ENCODE results near the gene SHOX.
"Not testable (repeated sequence)": the region's sequence is repeated elsewhere in the genome, so short reads cannot be mapped to it uniquely, and the experiment has no call there.

The SHOX gene

DNA sequence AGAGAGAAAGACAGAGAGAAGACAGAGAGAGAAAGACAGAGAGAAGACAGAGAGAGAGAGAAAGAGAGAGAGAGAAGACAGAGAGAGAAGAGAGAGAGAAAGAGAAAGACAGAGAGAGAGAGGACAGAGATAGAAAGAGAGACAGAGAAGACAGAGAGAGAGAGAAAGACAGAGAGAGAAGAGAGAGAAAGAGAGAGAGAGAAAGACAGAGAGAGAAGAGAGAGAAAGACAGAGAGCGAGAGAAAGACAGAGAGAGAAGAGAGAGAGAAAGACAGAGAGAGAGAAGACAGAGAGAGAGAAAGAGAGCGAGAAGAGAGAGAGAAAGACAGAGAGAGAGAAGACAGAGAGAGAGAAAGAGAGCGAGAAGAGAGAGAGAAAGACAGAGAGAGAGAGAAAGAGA lies 7.8 kb upstream of the SHOX start:
- DNase-seq, result not testable (repeated sequence)

DNA sequence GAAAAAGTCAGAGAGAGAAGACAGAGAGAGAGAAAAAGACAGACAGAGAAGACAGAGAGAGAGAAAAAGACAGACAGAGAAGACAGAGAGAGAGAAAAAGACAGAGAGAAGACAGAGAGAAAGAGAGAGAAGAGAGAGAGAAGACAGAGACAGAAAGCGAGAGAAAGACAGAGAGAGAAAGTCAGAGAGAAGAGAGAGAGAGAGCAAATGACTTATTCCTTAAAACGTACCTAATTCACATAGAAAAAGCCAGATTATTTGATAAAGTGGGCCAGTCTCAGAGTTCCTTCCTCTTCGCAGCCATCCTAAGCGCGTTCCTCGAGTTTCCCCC lies 7.4 kb upstream of the SHOX start:
- no peak for DNase-seq

DNA sequence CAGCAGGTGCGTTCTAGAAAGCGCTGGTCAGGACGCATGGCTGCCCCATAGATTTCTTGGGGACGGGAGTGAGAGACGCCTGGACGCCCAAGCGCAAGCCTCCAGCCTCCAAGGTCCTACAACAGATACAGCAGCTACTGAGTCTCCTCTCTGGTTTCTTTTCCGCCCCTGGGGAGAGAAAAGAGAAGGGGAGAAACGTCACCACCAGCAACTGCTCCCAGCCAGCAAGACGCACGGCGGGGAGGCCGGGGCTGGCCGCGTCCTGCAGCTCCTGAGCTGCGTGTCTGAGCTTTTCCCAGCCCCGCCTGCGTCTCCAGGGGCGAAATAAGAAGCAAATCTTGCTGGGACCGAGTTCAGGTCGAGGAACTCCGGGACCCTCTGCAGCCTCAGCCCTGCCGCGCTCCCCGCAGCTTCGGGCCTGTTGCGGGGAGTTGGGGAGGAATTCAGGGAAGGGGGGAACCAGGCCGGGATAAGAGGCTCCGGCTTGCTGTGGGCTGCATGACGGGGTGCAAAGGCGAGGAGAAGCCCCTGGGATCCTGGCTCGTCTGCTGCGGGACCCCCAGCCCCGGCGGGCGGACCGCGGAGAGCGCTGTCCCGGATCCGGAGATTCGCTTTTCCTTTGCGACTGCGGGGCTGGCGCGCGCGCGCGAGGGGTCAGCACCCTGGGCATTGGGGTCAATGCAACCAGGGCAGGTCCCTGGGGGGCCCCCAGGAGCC lies 6.8 kb upstream of the SHOX start:
- no peak for DNase-seq

DNA sequence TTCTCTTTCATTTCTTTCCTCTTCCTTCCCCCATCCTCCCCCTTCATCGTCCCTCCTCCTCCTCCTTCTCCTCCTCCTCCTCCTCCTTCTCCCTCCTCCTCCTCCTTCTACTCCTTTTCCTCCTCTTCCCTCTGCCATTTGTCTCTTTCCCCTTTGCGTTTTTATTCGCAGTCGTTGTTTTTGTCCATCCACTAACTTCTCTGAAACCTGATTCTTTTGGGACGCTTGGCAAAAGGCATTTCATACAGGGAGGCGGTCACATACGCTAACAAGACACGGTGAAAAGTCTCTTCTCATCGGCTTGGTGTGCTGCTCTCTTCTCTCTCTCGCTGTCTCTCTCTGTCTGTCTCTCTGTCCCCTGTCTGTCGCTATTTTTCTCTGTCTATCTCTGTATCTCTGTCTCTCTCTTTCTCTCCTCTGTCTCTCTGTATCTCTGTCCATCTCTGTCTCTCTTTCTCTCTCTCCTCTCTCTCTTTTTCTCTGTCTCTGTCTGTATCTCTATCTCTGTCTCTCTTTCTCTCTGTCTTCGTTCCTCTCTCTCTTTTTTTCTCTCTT lies 5.4 kb upstream of the SHOX start:
- DNase-seq, result no peak

DNA sequence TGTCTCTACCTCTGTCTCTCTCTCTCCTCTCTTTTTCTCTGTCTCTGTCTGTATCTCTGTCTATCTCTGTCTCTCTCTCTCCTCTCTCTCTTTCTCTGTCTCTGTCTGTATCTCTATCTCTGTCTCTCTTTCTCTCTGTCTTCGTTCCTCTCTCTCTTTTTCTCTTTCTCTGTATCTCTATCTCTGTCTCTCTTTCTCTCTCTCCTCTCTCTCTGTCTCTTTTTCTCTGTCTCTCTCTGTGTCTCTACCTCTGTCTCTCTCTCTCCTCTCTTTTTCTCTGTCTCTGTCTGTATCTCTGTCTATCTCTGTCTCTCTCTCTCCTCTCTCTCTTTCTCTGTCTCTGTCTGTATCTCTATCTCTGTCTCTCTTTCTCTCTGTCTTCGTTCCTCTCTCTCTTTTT lies 4.5 kb upstream of the SHOX start:
- not testable (repeated sequence) for DNase-seq

DNA sequence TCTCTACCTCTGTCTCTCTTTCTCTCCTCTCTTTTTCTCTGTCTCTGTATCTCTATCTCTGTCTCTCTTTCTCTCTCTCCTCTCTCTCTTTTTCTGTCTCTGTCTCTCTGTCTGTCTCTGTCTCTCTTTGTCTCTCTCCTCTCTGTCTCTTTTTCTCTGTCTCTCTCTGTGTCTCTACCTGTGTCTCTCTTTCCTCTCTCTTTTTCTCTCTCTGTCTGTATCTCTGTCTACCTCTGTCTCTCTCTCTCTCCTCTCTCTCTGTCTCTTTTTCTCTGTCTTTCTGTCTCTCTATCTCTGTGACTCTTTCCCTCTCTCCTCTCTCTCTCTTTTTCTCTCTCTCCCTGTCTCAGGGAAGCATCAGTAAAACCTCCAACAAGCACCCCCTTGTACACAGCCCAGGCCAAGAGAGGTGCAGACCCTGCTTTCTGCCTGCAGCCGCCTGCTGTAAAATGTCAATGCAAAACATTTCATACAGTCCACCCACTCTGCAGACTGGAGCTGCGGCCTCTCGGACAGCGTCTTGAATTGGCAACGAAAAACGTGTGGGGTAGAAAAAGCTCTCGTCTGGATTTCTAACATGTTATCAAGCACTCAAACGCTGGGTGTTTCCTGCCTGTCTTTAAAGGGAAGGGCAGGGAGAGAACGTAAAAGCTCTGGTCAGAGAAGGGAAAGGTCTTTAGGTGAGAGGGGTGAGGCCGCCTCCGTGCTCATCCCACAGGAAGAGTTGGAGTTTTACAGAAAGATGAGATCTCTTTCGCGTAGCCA lies 3.7 kb upstream of the SHOX start:
- no peak for DNase-seq

DNA sequence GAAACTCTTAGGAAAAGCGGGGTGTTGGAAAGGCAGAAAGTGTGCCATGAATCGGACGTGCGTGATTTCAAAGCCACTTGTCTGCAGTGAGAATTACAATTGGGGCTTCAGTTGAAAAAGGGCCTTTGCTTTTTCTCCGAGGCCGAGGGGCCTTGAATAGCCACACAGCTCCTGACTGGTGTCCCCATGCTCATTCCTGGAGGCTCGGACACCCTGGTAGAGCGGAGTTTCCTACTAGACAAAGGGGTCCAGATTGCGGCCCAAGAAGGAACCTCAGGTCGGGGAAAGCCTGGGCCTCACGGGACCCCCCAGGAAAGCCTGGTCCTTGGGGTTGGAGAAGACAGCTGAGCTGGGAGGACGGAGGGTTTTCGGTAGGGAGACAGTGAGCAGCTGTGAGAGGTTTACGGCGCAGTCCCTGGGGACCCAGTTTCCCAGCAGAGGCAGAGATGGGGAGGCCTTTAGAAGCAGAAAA lies 3.0 kb upstream of the SHOX start:
- no peak for DNase-seq

DNA sequence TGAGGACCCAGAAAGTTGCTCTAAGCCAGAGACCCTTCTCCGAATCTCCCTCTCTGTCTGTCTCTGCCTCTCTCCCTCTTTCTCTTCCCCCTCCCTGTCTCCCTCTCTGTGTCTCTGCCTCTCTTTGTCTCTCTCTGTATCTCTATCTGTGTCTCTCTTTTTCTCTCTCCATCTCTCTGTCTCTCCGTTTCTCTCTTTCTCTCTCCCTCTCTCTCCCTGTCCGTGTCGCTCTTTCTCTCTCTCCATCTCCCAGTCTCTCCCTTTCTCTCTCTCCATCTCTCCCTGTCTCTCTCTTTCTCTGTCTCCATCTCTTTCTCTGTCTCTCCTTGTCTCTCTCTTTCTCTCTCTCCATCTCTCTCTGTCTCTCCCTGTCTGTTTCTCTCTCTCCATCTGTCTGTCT lies 2.6 kb upstream of the SHOX start:
- no peak for DNase-seq

DNA sequence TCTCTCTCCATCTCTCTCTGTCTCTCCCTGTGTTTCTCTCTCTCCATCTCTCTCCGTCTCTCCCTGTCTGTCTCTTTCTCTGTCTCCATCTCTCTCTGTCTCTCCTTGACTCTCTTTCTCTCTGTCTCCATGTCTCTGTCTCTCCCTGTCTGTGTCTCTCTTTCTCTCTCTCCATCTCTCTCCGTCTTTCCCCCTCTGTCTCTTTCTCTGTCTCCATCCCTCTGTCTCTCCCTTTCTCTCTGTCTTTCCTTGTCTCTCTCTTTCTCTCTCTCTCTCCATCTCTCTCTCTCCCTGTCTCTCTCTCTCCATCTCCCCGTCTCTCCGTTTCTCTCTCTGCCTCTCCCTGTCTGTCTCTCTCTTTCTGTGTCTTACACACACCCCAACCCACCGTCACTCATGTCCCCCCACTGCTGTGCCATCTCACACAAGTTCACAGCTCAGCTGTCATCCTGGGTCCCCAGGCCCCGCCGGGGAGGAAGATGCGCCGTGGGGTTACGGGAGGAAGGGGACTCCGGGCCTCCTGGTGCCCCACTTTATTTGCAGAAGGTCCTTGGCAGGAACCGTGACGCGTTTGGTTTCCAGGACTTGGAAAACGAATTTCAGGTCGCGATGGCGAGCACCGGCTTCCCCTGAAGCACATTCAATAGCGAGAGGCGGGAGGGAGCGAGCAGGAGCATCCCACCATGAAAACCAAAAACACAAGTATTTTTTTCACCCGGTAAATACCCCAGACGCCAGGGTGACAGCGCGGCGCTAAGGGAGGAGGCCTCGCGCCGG lies 1.2 kb upstream of the SHOX start:
- no peak for DNase-seq

DNA sequence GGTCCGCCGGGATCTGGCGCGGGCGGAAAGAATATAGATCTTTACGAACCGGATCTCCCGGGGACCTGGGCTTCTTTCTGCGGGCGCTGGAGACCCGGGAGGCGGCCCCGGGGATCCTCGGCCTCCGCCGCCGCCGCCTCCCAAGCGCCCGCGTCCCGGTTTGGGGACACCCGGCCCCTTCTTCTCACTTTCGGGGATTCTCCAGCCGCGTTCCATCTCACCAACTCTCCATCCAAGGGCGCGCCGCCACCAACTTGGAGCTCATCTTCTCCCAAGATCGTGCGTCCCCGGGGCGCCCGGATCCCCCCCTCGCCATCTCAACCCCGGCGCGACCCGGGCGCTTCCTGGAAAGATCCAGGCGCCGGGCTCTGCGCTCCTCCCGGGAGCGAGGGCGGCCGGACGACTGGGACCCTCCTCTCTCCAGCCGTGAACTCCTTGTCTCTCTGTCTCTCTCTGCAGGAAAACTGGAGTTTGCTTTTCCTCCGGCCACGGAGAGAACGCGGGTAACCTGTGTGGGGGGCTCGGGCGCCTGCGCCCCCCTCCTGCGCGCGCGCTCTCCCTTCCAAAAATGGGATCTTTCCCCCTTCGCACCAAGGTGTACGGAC lies 482 bp upstream of the SHOX start:
- no peak for DNase-seq

DNA sequence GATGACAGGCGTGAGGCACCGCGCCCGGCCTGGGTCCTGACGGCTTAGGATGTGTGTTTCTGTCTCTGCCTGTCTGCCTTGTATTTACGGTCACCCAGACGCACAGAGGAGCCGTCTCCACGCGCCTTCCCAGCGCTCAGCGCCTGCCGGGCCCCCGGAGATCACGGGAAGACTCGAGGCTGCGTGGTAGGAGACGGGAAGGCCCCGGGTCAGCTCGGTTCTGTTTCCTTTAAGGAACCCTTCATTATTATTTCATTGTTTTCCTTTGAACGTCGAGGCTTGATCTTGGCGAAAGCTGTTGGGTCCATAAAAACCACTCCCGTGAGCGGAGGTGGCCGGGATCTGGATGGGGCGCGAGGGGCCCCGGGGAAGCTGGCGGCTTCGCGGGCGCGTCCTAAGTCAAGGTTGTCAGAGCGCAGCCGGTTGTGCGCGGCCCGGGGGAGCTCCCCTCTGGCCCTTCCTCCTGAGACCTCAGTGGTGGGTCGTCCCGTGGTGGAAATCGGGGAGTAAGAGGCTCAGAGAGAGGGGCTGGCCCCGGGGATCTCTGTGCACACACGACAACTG lies 1.3 kb downstream of the SHOX start:
- DNase-seq, result no peak

DNA sequence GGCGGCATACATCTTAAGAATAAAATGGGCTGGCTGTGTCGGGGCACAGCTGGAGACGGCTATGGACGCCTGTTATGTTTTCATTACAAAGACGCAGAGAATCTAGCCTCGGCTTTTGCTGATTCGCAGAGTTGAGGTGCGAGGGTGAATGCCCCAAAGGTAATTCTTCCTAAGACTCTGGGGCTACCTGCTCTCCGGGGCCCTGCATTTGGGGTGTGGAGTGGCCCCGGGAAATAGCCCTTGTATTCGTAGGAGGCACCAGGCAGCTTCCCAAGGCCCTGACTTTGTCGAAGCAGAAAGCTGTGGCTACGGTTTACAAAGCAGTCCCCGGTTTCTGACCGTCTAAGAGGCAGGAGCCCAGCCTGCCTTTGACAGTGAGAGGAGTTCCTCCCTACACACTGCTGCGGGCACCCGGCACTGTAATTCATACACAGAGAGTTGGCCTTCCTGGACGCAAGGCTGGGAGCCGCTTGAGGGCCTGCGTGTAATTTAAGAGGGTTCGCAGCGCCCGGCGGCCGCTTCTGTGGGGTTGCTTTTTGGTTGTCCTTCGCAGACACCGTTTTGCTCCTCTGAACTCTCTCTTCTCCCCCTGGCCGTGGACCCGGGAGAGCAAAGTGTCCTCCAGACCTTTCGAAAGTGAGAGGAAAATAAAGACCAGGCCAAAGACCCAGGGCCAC lies 1.9 kb downstream of the SHOX start:
- no peak for DNase-seq

DNA sequence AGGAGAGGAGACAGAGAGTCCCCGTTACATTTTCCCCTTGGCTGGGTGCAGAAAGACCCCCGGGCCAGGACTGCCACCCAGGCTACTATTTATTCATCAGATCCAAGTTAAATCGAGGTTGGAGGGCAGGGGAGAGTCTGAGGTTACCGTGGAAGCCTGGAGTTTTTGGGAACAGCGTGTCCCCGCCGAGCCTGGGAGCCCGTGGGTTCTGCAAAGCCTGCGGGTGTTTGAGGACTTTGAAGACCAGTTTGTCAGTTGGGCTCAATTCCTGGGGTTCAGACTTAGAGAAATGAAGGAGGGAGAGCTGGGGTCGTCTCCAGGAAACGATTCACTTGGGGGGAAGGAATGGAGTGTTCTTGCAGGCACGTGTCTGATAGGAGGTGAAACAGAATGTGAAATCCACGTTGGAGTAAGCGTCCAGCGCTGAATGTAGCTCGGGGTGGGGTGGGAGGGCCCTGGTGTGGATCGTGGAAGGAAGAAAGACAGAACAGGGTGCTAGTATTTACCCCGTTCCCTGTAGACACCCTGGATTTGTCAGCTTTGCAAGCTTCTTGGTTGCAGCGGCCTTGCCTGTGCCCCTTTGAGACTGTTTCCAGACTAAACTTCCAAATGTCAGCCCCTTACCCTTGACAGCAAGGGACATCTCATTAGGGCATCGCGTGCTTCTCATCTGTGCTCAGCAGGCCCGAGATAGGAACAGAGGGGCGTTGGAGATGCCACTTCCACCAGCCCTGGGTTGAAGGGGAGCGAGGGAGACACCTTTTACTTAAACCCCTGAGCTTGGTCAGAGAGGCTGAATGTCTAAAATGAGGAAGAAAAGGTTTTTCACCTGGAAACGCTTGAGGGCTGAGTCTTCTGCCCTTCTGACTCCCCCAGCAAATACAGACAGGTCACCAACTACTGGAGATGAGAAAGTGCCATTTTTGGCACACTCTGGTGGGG lies 2.7 kb downstream of the SHOX start:
- no peak for DNase-seq

DNA sequence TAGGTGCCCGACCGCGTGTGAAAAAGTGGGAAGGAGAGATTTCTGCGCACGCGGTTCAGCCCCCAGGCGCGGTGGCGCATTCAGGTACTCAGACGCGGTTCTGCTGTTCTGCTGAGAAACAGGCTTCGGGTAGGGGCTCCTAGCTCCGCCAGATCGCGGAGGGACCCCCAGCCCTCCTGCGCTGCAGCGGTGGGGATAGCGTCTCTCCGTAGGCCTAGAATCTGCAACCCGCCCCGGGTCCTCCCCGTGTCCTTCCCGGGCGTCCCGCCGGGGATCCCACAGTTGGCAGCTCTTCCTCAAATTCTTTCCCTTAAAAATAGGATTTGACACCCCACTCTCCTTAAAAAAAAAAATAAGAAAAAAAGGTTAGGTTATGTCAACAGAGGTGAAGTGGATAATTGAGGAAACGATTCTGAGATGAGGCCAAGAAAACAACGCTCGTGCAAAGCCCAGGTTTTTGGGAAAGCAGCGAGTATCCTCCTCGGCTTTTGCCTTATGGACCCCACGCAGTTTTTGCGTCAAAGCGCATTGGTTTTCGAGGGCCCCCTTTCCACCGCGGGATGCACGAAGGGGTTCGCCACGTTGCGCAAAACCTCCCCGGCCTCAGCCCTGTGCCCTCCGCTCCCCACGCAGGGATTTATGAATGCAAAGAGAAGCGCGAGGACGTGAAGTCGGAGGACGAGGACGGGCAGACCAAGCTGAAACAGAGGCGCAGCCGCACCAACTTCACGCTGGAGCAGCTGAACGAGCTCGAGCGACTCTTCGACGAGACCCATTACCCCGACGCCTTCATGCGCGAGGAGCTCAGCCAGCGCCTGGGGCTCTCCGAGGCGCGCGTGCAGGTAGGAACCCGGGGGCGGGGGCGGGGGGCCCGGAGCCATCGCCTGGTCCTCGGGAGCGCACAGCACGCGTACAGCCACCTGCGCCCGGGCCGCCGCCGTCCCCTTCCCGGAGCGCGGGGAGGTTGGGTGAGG lies 3.7 kb downstream of the SHOX start:
- DNase-seq, result no peak

DNA sequence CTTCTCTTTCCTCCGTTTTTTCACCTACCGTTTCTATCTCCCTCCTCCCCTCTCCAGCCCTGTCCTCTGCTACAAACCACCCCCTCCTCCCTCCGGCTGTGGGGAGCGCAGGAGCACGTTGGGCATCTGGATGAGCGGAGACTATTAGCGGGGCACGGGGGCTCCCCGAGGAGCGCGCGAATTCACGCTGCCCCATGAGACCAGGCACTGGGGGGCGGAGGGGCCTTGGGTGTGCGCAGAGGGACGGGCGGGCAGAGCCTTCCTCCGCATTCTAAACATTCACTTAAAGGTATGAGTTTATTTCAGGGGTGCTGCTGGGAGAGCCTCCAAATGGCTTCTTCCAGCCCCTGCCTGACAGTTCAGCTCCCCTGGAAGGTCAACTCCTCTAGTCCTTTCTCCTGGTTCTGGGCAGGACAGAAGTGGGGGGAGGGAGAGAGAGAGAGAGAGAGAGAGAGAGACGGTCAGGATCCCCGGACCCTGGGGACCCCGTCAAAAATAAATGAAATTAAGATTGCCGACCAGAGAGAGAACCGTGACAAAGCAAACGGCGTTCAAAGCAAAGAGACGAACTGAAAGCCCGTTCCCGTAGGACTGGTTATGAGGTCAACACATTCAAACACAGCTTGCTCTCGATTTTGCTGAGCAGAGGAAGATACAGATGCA lies 5.0 kb downstream of the SHOX start:
- DNase-seq, result no peak

DNA sequence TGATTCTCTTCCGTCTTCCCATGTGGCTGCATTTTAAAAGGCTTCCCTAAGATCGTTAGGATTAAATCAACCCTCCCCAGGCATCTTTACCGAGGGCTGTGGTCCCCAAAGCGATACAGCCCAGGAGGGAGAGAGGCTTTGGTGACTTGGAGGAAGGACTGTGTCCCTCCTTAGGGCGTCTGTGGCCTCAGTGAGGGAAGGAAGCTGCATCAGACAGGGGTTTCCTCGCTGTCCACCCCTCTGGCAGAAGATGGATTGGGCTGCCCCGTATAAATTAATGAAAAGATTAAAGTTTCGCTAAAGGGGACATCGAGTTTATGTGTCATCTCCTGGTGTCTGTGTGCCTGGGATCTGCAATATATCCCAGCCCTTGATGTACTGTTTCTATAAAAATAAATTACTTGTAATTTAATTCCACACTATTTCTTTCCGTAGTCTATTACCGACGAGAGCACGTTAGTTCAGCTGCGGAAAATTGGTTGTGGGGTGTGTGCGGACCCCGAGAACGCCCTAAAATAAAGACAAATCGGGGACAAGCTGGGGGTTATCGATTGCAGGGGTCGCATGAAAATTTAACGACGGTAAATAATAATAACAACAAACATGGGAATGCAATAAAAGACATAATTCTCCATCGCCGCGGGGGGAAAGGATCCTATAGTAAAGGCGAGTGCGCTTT lies 6.5 kb downstream of the SHOX start:
- no peak for DNase-seq

DNA sequence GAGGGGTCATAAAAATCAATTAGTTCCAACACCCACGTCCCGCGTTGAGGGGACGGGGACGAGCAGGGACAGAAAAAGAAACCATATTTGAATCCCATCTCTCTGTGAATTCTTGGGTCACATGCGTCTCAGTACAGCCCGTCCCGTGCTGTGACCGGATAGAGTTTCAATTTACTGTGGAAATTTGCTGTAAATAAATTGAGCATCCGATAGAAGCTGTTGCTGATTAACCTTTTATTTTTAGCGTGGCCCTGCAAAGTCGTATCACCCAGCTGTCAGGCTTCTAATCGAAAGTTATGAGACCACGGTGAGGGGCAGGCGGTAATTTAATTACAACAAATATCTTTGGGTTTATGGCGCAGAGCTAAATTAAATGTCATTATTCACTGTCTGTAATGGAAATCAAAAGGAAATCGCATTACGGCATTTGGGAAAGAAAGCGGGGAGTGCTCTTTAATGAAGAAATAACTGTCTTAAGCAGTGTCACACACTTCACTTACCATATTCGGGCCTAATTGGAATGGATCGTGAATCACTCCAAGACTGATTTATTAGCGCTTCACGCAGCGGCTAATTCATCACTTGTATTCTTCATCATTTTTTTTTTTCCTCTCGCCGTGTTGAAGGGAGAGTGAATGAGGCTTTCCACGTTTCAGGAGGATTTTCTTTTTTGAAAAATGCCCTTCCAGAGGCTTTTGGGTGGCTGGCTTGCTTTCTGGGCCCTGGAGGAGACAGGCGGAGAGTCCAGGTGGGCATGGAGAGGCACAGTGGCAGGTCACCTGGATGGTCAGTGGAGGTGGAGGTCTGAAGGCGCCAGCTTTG lies 7.3 kb downstream of the SHOX start:
- no peak for DNase-seq

Measured in CD4-positive, alpha-beta T cell treated with Interferon gamma for 1 hour (primary cell).